Measurements from ENCODE around the gene CLK1. TPM values are rescaled to one million over a fixed set of nuclear protein-coding genes. Genes with fewer than 3 reads are reported as not detected.

The CLK1 gene
- total and polyA plus RNA-seq, 2 of the 13 experiments (the other 11 are each of a cell fraction or from before 2014, with no cell fraction given), result 66.6 to 101 TPM

- no peak for TF ChIP-seq FIP1L1 (IDR thresholded peaks at IDR 0.05; ENCODE audit: borderline replicate concordance, insufficient read depth, low read depth, low read length)
- TF ChIP-seq ZNF674 (CRISPR knock-in tag; IDR thresholded peaks at IDR 0.05; ENCODE audit: low read depth), result no peak
- TF ChIP-seq ZNF205 (CRISPR knock-in tag; IDR thresholded peaks at IDR 0.05), result peak; percentile 26; the same call in 1 of the 2 replicates
- no peak for TF ChIP-seq PATZ1 (CRISPR knock-in tag; IDR thresholded peaks at IDR 0.05)
- peak; percentile 96 for TF ChIP-seq MAX (IDR thresholded peaks at IDR 0.05)
- 0 out of 2 replicates have a peak, but pooled peaks have one; percentile 20 for TF ChIP-seq PRMT3 (CRISPR knock-in tag; IDR thresholded peaks at IDR 0.05; ENCODE audit: borderline replicate concordance, low read depth)
- no peak for TF ChIP-seq ZNF24 (IDR thresholded peaks at IDR 0.05)
- peak; percentile 74; the same call in 1 of the 2 replicates for TF ChIP-seq ZNF576 (CRISPR knock-in tag; IDR thresholded peaks at IDR 0.05)
- peak; percentile 13; the same call in 1 of the 2 replicates for TF ChIP-seq EED (CRISPR knock-in tag; IDR thresholded peaks at IDR 0.05)
- no peak for TF ChIP-seq USF2 (IDR thresholded peaks at IDR 0.05; ENCODE audit: low read depth, low read length)
- no peak; the same call in none of the 2 replicates for TF ChIP-seq USF2 (CRISPR knock-in tag; IDR thresholded peaks at IDR 0.05; ENCODE audit: borderline replicate concordance)
- TF ChIP-seq ETV5 (CRISPR knock-in tag; IDR thresholded peaks at IDR 0.05; ENCODE audit: borderline replicate concordance), result no peak; the same call in 1 of the 2 replicates
- peak; percentile 62; the same call in 1 of the 2 replicates for TF ChIP-seq FOXC1 (CRISPR knock-in tag; IDR thresholded peaks at IDR 0.05; ENCODE audit: borderline replicate concordance)
- 0 out of 2 replicates have a peak, but pooled peaks have one; percentile 41 for TF ChIP-seq KDM1A (CRISPR knock-in tag; IDR thresholded peaks at IDR 0.05)
- TF ChIP-seq BRD4 (CRISPR knock-in tag; IDR thresholded peaks at IDR 0.05), result peak; percentile 21; the same call in 1 of the 2 replicates
- TF ChIP-seq ZSCAN29 (CRISPR knock-in tag; conservative IDR thresholded peaks at IDR 0.05), result no peak
- peak; percentile 90 for TF ChIP-seq ZNF280B (CRISPR knock-in tag; IDR thresholded peaks at IDR 0.05; ENCODE audit: borderline replicate concordance)
- TF ChIP-seq MAFF (IDR thresholded peaks at IDR 0.05; ENCODE audit: low read depth, low read length), result no peak
- TF ChIP-seq ZBTB43 (CRISPR knock-in tag; conservative IDR thresholded peaks at IDR 0.05), result peak; percentile 75; the same call in 1 of the 2 replicates
- no peak for TF ChIP-seq ZNF251 (CRISPR knock-in tag; IDR thresholded peaks at IDR 0.05)
- peak; percentile 76 for TF ChIP-seq RXRA (CRISPR knock-in tag; IDR thresholded peaks at IDR 0.05)
These were observed 20.2 kb downstream of the CLK1 start (continued) for GRCh38 chr2:200843993-200844948.
